GM19351 (cell line): ENCODE data around the gene NPC1.
"Not testable (repeated sequence)": the region's sequence is repeated elsewhere in the genome, so short reads cannot be mapped to it uniquely, and the experiment has no call there.

ENCODE experiments used
- ATAC-seq: cut with Tn5 transposase; IDR thresholded peaks from one replicate; pipeline ENCODE4 v1.9.1; 2021; ENCODE audit warnings: mild to moderate bottlenecking, moderate library complexity; ENCODE audit not compliant: unreplicated experiment

The NPC1 gene

DNA sequence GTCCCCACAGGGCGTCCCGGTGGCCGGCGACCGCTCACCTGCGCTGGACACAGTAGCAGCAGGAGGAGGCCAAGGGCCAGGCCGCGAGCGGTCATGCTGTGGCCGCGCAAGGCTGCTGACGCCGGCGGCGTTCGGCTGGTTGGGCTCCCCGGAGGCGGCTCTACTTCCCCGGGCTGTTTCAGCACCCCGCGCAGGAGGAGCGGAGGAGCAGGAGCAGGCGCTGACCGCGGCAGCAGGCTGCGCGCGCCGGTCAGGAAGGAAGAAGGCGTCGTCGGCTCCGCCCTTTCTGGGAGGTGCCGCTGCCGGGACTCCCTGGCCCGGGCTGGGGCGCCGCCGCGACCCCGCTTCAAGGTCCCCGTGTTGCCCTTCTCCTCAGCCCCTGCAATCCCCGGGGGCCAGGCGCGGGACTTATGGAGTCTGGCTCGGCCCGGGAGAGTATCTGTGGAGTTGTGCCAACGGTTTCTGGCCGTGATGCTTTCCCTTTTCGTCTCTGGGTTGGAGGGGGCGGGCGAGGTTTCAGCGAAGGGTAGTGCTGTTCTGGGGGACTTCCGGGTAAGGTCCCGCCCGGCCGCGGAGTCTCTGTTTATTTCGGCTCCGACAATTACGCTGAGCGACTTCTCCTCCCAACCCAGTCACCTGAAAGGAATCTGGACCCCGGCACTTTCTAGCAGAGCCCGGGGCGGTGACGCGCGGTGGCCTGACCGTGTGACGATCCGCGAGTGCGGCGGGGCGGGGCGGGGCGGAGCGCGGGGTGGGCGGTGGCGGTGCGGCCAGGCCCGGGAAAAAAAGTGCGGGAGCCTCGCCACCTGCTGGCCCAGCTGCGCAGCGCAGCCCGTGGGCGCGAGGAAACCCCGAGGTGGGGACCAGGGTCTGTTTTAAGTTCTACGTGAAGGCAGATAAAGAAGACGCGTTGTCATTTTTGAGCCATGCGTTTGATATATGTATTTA, at the start of gene NPC1:
TSS of gene NPC1 (minus strand) at position 258 of the 948 bp plus-strand sequence. CDS start at position 95, 163 bp downstream.
- ATAC-seq = peak; percentile 88

GRCh38 chr18:23636071-23636399, 49.7 kb upstream of the NPC1 start:
- ATAC-seq = no peak

DNA sequence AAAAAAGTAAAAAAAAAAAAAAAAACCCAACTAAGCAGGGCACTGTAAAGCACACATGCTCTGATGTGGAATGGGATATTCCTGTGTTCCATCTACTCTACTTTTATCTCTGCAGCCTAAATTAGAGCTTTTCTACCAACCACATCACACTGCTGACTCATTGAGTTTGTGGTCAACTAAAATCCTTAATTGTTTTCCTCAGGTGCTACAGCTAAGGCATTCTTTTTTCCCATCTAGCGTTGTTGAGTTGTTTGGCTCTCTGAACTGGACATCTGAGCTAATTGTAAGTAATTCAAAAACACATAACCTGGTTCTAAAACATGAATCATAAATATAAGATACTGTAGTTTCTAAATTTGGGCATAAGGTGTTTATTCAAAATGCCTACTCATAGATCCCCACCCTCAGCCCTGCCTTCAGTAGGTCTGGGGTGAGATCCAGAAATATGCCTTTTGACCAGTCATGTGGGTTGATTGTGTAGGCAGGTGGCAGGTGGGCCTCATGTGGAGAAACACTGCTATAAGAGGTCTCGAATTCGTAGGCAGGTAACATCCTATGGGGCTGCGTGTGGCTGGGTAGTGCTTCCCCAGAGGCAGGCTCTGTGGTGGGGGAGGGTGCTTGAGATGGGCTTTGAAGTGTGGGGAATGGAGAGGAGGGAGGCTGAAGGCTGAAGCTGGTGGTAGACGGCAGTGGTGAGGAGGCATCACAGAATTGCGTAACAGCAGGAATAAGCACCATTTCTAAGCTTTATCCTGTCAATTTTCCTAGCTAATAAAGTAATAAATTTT, 49.2 kb upstream of the NPC1 start:
- no peak for ATAC-seq

DNA sequence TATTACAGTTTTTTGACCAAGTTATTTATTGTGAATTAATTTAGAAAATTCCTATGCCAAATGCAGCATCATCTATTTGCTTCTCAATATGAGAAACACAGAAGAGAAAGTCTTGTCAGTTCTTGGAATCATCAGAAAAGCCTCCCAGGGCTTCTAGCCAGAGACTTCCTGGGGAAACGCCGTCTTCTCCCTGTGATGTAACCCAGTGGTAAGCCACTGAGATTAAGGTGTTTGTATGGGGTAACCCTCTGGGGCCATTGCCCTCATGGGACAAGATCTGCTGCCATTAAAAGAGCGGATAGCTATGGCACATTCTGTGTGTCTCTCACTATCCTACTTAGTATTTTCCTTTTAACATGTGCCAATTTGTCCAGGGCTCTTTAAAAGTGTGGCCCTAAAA, 48.4 kb upstream of the NPC1 start:
- ATAC-seq = no peak

GRCh38 chr18:23632615-23633014, 46.3 kb upstream of the NPC1 start:
- ATAC-seq = no peak

DNA sequence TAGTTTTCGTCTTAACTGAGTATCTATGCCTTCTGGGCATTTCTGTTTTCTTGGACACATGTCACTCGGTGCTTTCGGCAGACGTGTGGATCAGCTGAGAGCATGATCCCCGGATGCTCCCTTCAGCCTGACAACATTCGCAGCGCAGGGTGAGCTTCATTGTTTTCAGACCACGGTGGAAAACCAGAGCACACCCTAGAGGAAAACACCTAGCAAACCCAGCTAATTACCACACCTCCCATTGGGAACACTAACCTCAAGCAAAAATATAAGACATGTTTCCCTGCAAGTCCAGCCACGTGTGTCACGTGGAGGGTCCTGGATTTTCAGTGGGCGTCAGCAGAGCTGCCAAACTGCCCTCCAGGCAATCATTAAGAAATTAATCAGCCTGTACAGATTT, 45.4 kb upstream of the NPC1 start:
- no peak for ATAC-seq

DNA sequence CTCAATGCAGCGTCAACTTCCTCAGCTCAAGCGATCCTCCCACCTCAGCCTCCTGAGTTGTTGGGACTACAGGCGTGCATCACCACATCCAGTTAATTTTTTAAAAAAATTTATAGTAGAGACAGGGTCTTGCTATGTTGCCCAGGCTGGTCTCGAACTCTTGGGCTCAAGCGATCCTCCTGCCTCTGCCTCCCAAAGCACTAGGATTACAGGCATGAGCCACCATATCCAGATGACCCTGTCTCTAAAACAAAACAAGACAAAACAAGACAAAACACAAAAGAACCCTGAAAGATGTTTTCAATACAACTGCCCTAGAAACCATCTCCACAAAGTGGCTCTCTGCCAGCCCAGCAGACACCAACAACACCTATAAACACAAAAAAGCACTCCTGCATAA, 45.0 kb upstream of the NPC1 start:
- ATAC-seq = no peak

DNA sequence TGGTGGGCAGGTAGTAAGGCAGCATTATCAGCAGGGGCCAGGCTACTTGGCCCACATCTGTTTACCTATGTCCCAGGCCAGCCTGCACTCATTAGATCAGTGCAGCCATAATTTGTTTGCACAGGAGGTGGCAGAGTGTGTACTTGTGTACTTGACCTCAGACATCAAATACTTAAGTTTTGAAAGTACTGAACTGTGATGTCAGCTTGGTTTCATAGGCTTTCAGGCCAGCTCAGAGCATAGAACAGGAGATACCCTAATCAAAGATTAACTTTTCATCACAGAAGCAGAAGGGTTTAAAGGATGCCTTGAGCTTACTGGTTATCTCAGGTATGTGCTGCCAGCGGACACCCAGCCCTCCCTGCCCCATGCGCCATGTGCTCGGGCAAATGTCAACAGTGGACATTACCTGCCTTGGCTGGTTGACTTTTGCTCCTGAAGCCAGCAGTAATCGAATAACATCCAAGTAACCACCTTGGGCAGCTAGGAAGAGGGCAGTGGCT, 43.2 kb upstream of the NPC1 start:
- ATAC-seq = peak; percentile 77

DNA sequence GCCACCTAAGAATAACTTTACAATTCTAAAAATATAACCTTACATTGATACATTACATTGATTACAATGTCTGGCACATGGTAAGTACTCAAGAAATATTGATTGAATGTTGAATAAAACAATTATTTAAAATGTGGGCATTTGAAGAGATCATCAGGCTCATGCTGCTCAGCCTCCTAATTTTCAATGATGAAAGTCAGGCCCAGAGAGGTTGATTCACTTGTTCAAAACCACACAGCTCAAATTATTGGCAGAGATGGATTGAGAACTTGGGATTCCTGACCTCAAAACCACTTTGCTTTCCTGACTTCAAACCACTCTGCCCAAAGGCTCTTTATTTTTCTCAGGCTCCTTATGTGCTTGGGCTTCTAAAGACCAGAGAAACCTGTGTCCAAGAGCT, 41.7 kb upstream of the NPC1 start:
- no peak for ATAC-seq

- ATAC-seq = no peak
These were observed 41.0 kb upstream of the NPC1 start for GRCh38 chr18:23627321-23627720.

GRCh38 chr18:23626451-23627279, 40.4 kb upstream of the NPC1 start:
- no peak for ATAC-seq

DNA sequence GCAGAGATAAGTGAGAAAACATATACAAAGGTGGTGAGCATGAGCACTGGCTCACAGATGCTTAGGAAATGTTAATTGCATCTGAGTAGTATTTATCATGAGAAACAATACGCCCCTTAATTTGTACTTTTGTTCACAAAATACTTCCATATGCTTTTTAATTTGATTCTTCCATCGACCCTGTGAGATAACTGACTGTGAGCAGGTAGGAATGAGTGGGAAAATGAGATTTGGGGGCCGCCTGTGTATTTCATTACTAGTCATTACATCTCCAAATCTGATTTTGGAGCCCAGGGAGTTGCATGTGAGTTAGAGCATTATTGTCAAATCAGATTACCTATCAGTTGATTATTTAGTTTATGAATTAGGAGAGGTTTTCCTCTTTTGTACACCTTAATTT, 36.7 kb upstream of the NPC1 start:
- no peak for ATAC-seq

DNA sequence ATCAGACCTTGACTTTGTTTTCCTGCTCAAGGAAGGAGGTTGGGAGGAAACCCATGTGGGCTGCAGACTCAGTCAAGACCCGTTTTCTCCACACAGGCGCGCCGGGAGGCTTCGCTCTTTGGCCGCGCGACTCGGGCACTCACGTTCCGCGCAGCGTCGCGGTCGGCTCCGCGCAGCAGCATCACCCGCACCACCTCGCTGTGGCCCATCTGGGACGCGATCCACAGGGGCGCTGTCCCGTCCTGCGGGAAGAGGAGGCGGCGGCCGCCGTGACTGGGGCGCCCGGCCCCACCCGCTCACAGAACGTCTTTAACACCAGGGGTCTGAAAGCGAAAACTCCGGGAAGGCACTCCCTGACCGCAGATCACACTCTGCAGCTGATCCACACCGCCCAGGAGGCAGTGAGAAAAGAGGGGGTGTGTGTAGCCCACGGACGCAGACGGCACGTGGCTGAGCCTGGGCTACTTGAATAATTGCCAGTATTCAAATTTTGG, 33.1 kb upstream of the NPC1 start:
- no peak for ATAC-seq

DNA sequence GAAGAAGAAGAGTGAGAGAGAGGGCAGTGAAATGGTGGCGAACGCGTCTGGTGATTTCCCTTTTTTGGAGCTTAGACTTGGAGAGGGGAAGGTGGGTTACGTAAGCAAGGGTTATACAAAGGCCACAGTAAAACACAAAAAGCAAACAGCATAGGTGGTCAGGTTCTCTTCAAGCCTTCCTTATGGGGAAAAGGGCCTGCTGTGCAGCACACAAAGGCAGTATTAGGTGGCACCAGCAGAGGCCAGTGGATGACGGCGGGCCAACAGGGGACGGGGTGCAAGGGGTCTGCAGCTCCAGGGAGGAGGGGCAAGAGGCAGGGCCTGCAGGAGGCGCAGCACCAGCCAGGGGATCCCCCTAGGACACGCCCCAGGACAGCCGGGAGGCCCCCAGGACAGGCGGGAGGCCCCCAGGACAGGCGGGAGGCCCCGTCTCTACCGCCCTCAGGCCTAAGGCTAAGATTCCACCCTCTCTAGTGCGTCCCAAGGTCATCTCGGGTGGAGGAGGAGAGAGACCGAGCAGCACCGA, 32.6 kb upstream of the NPC1 start:
- no peak for ATAC-seq

GRCh38 chr18:23617412-23618014, 31.2 kb upstream of the NPC1 start:
- no peak for ATAC-seq

DNA sequence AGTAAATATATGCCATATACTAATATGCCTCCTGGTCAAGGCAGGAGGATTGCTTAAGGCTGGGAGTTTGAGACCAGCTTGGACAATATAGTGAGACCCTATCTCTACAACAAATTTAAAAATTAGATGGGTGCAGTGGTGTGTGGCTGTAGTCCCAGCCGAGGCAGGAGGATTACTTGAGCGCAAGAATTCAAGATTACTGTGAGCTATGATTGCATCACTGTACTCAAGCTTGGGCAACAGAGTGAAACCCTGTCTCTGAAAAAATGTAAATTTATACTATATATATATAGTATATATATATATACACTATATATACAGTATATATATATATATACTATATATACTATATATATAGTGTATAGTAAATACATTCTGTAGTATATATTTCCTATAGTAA, 30.0 kb upstream of the NPC1 start:
- no peak for ATAC-seq

DNA sequence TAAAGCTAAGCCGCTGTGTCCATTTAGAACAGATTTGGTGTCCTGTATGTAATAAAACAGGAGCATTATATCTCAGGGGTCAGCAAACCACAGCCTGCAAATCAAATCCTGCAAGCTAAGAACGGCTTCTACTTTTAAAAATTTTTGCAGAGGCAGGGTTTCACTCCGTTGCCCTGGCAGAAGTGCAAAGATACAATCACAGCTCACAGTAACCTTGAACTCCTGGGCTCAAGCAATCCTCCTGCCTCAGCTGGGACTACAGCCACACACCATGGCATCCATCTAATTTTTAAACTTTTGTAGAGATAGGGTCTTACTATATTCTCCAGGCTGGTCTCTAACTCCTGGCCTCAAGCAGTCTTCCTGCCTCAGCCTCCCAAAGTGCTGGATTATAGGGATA, 28.6 kb upstream of the NPC1 start:
- no peak for ATAC-seq

DNA sequence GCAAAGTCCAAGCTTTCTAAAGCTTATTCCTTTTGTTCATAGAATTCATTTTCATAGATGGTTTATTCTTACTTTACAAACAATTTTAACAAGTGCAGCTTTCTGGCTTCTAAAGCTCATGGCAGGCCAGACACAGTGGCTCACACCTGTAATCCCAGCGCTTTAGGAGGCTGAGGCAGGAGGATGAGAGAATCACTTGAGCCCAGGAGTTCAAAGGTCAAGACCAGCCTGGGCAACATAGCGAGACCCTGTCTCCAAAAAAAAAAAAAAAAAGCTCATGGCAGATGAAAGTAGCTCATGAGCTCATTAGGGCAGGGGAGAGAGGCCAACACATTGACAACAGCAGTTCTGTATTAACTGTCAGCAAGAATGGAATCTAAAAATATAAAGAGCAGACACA, 28.1 kb upstream of the NPC1 start:
- ATAC-seq = no peak

DNA sequence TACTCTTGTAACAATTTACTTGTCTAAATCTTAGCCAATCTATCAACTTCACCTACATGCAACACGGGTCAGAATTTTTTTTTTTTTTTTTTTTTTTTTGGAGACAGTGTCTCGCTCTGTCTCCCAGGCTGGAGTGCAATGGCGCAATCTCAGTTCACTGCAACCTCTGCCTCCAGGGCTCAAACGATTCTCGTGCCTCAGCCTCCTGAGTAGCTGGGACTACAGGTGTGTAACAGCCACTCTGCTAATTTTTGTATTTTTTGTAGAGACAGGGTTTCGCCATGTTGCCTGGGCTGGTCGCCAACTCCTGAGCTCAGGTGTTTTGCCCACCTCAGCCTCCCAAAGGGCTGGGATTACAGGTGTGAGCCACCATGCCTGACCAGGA, 26.8 kb upstream of the NPC1 start:
- ATAC-seq = not testable (repeated sequence)

- no peak for ATAC-seq
These were observed 26.3 kb upstream of the NPC1 start for GRCh38 chr18:23612434-23613090.
